Measurements from ENCODE around the gene SMARCB1.

SMARCB1 gene

DNA sequence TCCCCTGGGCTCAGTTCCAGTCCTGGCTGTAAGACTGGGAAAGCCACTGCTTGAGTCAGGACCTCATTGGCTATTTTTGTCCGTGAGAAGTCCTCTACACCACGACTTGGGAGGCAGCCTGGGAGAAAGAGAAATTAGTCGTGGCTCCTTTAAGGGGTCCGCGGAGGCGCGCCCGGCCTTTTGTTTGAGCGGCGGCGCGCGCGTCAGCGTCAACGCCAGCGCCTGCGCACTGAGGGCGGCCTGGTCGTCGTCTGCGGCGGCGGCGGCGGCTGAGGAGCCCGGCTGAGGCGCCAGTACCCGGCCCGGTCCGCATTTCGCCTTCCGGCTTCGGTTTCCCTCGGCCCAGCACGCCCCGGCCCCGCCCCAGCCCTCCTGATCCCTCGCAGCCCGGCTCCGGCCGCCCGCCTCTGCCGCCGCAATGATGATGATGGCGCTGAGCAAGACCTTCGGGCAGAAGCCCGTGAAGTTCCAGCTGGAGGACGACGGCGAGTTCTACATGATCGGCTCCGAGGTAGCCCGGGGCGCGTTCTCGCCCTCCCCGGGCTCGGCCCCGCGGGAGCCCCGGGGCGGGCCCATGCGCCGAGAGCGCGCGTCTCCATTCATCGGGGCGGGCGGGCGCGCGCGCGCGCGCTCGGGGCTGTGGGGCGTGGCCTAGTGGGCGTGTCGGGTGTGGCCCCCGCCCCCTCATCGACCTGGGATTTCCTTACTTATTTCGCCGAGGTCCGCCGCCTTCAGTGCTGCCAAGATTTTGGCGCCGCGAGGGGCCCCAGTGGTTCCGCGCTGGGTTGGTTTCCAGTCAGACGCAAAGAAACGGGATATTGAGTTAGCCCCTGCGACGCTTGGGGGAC is at the start of gene SMARCB1:
Gene SMARCB1, plus strand, starts transcription at position 215 of the 848 bp plus-strand sequence. Its CDS starts 204 bp downstream, at position 419.
- DNase-seq = peak; percentile 78 to 82 (median 80)

DNA sequence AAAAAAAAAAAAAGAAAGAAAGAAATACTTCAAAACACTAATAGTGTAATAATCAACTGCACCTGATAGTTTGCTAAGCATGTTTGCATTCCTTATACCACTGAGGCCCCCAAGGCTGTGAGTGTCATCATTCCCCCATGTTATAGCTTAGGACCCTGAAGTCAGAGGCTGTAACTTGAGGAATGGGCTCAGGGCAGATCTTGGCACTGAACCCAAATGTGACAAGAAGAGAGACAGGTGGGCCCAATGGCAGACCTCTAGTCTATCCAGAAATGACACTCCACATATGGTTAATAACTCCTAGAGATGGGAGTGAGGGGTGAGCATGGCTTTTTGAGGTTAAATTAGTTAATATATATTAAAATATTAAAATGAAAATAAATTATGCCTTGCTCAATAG is 49.1 kb upstream of the SMARCB1 start:
- DNase-seq = no peak

DNA sequence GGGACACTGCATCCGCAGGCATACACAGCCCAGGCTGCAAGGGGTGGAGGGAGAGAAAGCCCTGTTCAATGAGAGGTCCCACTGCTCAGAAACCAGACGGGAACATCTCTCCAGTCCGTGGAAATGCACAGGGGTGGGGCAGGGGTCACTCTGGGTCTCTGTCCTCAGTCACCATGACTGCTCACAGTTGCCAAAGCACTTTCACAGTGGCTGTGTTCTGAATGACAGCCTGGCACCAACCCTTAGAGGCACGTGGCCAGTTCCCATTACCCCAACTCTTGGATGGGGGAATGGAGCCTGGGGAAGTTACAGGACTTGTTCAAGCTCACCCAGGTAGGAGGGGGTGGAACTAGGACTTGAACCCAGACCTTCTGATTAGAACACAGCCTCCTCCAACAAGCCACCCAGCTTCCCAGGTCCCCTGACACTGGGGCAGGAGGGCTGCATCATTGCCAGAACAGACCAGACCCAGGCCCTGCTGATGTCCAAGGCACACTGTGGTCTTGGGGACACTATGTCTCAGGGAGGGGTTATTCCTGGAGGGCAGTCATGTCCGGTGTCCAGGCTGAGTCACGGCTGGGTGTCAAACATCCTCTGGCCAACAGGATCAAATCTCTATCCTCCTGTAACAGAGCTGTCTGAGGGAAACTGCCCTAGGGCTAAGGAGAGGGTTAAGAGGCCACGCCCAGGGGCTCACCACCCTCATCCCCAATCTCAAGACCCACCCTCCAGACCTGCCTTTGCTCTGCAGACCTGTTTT is 44.1 kb upstream of the SMARCB1 start:
- DNase-seq = no peak

DNA sequence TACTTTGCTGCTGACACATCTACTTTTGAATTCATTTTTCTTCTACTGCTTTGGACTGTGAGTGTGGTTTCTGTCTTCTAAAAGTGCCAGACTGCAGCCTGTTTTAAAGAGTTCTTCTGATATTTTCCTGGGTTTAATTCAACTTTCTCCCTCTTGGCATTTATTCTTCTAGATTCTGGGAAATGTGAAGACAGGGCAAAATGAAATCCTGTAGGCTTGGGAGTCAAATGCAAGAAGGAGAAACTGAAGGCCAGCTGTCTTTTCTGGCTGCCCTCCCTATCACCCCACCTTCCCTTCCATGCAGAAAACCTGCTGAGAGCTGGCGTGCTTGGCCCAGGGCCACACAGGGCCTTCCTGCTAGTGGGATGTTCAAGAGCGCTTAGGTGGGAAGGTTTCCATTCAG is 43.5 kb upstream of the SMARCB1 start:
- no peak for DNase-seq

DNA sequence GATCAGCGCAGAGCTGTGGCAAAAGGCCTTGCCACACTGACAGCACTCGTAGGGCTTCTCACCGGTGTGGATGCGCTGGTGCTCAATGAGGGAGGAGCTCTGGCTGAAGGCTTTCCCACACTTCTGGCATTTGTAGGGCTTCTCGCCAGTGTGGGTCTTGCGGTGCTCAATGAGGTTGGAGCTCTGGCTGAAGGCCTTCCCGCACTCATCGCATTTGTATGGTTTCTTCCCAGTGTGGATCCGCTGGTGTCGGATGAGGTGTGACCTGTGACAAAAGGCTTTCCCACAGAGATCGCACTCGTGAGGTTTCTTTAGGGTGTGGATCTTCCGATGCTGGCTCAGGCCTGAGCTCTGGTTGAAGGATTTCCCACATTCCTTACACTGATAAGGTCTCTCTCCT is 42.8 kb upstream of the SMARCB1 start:
- DNase-seq = no peak

DNA sequence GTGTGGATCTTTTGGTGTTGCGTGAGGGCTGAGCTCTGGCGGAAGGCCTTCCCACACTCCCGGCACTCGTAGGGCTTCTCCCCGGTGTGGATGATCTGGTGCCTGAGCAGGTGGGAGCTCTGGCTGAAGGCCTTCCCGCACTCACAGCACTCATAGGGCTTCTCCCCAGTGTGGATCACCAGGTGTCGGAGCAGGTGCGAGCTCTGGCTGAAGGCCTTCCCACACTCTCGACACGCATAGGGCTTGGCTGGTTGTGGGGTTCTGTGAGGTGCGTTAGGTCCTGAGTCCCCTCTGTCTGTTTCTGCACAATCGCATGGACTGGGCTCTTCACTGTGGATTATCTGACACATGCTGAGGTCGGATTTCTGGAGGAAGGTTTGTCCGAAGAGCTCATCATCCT is 42.3 kb upstream of the SMARCB1 start:
- no peak for DNase-seq

DNA sequence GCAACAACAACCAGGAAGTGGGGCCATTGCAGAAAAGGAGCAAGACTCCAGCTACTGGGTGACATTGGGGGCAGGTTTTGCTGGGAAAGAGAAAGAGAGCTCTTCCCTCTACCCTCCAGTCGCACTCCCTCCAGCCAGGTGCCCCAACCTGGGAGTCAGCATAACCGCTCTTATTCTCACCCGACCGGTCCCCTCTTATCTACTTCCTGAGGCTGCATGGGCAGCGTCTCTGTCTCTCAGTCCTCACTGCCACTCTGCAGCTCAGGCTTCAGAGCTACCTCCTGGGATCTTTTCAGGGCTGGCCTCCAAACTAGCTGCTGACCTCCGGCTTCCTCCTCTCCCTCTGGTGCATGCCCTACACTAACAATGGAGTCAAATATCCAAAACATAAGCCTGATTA is 41.0 kb upstream of the SMARCB1 start:
- DNase-seq = no peak

DNA sequence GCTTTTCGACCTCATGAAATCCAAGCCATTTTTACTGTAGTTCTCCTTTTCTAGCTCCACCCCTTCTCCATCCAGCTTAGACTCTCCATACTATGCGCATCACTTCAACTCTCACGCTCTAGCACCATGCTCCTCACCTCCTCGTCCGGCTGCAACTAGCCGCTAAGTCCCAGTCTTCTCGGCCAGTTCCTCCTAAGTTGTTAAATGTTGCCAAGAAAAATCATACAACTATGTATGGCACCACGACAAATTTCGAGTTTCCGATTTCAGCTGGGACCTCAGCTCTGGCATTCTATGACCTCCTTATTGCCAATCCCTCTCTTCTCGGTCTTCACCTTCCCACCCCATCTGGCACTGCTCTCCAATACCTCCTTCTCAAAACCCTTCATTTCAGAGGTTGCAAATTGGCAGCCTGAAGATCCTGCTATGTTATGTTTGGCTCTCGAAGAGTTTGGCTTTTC is 36.9 kb upstream of the SMARCB1 start:
- no peak for DNase-seq

DNA sequence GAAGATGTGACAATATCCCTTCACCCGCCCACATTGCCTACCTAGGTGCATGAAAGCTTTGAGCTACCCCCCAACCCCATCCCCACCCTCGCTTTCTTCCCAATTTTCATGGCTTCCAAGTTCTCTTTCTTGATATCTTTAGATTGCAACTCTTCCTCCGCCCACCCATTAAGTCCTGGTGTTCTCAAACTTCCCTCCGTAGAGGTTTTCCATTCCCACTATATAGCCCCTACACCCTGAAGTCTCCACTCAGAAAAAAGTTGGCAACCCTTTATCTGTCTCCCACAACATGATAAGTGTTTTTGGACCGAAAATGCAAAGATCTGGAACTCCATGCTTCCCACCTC is 36.4 kb upstream of the SMARCB1 start:
- no peak for DNase-seq

DNA sequence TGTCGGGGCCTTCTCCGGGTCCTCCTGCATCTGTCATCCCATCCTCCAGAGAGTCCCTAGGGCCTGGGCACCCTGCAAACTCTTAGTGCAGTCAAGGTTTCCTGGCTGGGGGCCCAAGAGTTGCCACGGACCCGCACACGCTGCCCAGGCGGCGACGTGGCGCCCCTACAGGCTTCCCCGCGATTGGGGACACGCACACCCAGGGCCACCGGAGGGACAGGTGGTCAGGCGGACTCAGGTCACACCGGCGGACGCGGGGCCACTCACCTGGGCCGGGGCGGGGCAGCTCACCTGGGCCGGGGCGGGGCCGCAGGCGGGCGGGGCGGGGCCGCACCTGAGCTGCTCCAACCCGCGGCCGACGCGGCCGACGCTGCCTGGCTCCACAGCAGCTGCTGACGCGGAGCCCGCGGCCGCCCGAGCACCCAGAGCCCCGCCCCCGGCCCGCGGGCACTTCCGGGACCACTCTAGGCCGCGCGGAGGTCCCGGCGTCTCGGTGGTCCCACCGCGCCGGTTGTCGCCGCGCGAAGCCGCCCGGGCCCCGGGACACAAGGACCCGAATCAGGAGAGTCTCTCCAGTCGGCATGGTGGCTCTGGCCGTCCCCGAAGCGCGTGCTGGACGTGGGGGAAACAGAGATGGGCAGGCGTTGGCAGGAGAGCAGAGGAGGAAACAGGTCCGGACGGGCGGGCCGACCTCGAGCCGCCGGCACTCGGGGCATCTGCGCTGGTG is 35.9 kb upstream of the SMARCB1 start, which contains the start of gene ZNF70:
Gene ZNF70, minus strand, starts transcription at position 399 of the 727 bp plus-strand sequence. CDS start 5,972 bp downstream, outside the sequence.
- peak; percentile 70 to 87 (median 79) for DNase-seq

DNA sequence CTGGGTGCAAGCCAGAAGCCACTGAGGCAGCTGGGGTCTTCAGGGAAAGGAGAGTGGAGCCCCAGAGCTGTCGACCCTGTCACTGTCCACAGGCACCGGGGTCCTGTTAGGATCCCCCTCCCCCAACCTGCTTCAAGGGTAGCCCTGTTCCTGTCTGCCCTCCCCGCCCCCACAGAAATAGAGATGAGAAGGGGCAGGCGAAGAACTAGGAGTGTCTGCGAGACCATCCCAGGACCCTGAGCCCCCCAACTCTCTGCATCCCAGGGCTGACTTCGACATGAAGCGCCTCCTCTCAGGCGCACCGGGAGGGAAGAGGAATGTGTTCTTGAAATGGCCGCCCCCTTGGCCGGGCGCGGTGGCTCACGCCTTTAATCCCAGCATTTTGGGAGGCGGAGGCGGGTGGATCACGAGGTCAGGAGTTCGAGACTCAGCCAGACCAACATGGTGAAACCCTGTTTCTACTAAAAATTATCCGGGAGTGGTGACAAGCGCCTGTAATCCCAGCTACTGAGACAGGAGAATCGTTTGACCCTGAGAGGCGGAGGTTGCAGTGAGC is 35.2 kb upstream of the SMARCB1 start:
- DNase-seq = no peak

DNA sequence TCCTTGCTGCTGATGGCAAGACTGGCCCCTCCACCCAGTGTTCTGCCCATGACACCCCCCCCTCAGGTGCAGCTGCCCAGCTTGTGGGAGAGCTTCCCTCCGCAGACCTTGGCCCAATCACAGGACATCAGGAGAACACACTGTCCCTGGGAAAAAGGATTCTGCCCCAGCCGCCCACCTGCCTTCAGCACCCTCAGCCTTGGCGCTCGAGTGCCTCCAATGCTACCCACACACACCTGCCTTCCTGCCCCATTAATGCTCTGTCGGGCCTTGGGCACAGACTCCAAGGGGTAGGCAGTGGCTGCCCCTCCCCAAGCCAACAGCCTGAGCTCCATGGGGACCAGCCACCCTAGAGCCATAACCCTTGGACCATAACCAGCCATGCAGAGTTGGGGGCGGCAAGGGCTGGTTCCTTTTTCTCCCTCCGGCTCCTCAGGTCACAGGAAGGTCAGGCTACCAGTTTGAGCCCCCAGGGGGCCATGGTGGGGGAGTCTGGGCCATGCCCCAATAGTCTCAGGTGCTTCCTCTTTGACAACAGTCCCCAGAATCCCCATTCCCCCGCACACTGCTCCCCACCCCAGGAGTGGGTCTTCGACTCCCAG is 34.6 kb upstream of the SMARCB1 start:
- peak in 1 of 4 experiments; percentile 11 for DNase-seq

DNA sequence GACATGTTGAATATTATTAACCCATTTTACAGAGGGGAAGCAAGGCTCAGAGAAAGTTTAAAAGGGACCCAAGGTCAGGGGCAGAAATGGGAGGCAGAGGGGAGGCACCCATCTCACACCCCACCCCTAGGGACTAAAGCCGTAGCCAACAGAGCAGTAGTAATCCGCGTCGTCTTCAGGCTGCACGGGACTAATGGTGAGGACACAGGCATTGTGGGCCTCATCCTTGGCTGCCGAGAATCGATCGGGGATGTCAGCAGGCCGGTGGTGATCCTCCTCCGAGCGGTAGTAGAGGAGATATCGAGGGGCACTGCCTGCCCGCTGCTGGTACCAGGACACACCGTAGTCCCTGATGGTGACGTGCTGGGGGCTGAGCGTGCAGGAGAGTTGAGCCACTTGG is 34.0 kb upstream of the SMARCB1 start:
- no peak for DNase-seq

DNA sequence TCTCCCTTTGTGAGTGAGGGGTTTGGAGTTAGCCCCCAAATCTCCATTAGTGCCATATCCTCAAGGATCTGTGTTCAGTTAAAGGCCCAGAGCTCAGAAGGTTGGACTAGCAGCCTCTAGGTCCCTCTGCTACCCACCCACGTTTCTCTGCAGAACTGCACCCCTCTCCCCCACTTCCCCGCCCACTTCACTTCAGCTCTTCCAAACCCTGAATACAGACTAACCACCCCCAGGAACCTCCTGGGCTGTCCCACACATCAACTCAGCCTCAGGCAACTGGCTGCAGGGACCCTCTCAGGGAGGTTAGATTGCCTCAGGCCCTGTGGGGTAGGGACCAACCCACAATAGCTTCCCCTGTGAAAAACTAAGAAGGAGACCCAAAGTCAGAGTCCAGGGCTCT is 33.4 kb upstream of the SMARCB1 start:
- DNase-seq = no peak

DNA sequence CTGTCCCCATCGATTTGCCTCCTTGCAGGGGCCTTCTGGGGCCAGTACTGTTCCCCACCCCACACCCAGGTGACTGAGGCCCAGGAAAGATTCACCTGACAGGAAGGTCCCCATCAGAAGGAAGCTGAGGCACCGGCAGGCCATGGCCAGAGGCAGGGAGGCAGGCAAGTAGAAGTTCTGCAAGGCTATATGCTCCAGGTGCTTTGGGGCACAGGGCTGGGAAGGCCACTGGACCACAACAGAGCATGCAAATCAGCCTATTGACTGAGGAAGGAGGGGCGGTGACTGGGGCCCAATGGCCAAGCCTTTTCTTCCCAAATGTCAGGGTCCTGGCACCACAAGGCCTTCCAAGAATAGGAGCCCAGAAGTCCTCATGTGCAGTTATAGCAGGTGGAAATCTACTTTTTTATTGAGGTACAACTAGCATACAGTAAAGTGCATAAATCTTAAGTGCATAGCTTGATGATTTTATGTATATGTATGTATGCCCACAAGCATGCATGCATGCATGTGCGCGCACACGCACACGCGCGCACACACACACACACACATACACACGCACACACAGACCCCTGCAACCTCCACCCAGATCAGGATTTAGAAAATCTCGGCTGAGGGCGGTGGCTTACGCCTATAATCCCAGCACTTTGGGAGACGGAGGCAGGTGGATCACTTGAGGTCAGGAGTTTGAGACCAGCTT is 32.4 kb upstream of the SMARCB1 start, which contains the start of gene VPREB3:
Gene VPREB3, minus strand, starts transcription at position 206 of the 700 bp plus-strand sequence. Its CDS starts 62 bp downstream, at position 144.
- DNase-seq = no peak

DNA sequence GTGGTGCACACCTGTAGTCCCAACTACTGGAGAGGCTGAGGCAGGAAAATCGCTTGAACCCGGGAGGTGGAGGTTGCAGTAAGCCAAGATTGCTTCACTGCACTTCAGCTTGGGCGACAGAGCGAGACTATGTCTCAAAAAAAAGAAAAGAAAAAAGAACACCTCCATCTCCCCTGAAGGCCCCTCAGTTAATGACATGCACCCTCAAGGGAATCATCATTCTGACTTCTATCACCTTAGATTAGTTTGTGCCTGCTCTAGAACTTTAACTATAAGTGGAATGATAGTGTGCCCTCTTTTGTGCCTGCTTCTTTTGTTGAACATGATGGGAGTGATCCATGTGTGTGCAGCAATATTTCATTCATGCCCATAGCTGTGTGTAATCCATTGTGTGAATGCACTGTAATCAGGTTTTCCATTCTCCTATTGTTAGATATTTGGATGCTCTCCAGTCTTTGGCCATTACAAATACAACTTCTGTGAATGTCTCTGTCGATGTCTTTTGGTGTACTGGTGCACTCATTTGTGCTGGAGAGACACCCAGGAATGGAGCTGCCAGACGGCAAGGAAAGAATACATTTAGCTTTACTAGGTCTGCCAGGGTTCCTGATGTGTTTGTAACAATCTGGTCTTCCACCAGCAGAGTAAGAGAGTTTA is 31.7 kb upstream of the SMARCB1 start:
- DNase-seq = no peak

DNA sequence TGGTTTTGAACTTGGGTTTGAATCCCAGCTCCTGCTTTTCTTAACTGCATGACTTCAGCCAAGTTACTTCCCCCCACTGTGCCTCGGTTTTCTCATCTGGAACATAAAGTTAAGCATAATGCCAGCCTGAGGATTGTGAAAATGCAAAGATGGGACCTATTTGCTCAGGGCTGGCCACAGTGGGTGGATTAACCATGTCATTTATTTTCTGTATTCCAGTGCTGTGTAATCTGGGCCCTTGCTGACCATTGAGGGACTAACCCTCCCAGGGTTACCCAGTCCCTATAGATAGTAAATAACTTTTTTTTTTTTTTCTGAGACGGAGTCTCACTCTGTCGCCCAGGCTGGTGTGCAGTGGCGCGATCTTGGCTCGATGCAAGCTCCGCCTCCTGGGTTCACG is 31.1 kb upstream of the SMARCB1 start:
- no peak for DNase-seq

DNA sequence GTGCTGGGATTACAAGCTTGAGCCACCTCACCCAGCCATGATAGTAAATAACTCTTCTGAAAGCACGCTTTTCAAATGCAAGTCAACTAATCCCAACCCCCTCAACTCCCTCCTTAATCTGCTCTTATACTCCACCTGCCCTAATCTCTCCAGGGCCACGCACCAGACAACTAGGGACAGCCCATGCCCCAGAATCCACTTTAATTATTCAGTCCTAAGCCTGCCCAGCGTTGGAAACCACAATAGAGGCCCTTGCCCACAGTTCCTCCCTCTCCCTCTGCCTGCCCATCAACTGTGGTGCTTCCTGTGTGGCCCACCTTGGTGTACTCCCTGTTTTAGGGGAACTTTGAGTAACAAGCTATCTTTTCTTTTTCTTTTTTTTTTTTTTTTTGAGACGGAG is 29.9 kb upstream of the SMARCB1 start:
- DNase-seq = no peak

DNA sequence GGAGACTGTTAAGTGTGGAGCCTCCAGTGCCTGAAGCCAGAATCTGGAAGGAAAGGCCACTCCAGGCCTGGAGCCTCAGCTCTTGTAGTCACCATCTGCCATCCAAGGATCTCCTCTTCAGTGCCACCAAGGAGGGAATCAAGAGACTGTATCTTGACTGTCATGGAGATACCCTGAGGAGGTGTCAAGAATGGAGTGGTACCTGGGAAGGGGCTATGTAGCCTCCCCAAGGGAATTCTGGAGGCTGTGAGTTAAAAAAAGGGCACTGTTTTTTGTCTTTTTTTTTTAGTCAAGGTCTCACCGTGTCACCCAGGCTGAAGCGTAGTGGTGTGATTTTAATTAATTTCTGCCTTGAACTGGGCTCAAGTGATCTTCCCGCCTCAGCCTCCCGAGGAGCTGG is 27.2 kb upstream of the SMARCB1 start:
- no peak for DNase-seq

DNA sequence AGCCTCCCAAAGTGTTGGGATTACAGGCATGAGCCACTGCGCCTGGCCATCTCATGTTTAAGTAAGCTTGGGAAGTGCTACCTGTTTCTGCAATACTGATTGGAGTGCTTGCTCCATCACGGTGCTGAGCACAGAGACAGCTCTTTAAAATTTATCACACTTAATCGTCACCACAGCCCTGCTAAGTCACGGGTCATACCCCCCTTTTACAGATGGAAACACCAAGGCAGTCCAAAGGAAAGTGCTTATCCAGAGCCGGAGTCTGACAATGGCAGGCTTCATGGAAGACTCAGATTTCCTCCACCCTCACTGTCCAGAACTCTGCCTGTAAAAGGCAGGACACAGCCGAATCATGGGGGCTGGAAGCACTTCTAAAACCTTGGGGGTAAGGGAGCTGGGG is 26.7 kb upstream of the SMARCB1 start:
- no peak for DNase-seq

Data from activated CD4-positive, CD25-positive, alpha-beta regulatory T cell (primary cell).